ENCODE results near the gene PELI2.

PELI2 gene

DNA sequence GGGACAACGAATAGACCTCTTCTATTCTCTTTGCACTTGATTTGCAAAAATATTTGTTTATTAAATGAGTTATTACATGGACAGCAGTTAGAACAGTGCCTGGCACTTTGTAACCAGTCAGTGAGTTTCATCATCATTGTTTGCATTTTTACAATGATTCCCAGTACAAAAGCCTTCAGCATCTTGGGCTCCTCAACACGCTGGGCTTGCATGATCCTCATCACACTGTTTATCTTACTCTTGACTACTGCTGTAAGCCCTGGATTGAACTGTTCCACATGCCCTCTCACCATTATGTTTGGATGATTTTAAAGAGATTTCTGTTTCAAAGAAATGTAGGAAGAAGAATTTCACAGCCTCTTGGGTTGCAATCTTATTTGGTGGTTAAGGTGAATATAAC is 204.3 kb downstream of the PELI2 start:
- CTCF ChIA-PET, result interaction anchor here (0.9 to 1.8 kb wide), 3 partner anchors 10 to 18 kb away, joined by 3 to 5 read pairs (median 4); no protein-coding TSS in a partner anchor
- TF ChIP-seq, protein P1, sequence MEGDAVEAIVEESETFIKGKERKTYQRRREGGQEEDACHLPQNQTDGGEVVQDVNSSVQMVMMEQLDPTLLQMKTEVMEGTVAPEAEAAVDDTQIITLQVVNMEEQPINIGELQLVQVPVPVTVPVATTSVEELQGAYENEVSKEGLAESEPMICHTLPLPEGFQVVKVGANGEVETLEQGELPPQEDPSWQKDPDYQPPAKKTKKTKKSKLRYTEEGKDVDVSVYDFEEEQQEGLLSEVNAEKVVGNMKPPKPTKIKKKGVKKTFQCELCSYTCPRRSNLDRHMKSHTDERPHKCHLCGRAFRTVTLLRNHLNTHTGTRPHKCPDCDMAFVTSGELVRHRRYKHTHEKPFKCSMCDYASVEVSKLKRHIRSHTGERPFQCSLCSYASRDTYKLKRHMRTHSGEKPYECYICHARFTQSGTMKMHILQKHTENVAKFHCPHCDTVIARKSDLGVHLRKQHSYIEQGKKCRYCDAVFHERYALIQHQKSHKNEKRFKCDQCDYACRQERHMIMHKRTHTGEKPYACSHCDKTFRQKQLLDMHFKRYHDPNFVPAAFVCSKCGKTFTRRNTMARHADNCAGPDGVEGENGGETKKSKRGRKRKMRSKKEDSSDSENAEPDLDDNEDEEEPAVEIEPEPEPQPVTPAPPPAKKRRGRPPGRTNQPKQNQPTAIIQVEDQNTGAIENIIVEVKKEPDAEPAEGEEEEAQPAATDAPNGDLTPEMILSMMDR (IDR thresholded peaks at IDR 0.05; ENCODE audit: control extremely low read depth, extremely low read depth, low read depth, missing control alignments), result no peak
- POLR2A ChIA-PET, result no interaction called here
- no peak for DNase-seq (ENCODE audit: extremely low spot score)

DNA sequence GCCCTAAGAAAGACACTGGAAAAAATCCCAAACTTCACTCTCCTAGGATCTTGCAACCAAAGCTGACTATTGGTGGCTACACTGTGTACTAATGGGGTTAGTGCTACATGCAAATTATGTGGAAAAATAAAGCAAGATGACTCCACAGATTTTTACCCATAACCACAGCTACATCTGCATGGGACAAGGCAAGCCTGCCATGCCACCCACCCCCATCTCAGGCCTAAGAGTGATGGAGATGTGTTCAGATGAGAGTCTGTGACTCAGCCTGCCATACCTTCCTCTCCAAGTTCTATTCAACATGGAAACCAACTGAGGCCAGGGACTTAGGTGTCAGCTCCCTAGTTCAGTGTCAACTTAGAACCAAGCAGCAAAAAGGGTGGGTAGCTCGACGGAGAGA is 206.2 kb downstream of the PELI2 start:
- CTCF ChIA-PET, result interaction anchor here (1.4 kb wide), 1 partner anchor 16 kb away, joined by 5 read pairs; no protein-coding TSS in a partner anchor
- no peak for DNase-seq (ENCODE audit: extremely low spot score)
- POLR2A ChIA-PET, result no interaction called here
- TF ChIP-seq, protein P1 (IDR thresholded peaks at IDR 0.05; ENCODE audit: control extremely low read depth, extremely low read depth, low read depth, missing control alignments), result no peak

DNA sequence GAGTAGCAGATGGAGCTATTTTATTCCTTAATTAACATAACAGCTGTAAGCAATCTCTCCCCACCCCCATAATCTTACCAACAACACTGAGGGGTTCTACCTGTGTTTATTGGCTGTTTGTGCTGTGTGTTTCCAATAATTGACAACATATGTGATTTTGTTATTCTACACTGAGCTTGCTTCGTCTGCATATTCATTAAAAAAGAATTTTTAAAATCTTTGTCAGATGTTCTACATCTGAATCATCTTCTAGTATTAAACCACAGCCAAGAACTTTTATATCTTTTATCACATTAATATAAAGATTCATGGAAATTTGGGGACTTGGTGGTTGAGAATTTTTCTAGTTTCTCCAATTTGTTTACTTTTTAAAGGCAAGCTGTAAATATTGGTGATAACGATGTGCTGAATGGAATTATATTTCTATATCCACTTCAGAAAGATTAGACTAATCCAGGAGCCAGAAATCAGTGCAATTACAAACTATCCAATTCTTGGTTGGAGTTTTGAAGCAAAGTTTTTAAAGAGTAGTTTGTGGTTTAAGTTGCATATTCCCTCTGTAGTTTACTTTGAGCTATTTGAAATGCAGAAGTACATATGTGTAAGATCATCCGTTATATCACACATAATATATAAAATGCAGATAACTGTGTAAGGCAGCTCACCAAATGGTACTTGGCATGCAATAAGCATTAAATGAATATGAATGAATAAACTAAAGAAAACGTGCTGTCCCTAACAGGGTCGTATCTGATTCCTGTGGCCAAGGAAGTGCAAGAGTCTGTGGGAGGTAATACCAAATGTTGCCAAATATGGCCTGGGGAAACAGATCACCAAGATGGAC is 206.9 kb downstream of the PELI2 start:
- ChIA-PET POLR2A (no interaction called here), CTCF (interaction anchor here (1.1 to 1.4 kb wide), 3 partner anchors 15 to 56 kb away, joined by 3 to 5 read pairs (median 3); no protein-coding TSS in a partner anchor)
- DNase-seq (ENCODE audit: extremely low spot score), result no peak
- TF ChIP-seq, protein P1 (IDR thresholded peaks at IDR 0.05; ENCODE audit: control extremely low read depth, extremely low read depth, low read depth, missing control alignments), result no peak

DNA sequence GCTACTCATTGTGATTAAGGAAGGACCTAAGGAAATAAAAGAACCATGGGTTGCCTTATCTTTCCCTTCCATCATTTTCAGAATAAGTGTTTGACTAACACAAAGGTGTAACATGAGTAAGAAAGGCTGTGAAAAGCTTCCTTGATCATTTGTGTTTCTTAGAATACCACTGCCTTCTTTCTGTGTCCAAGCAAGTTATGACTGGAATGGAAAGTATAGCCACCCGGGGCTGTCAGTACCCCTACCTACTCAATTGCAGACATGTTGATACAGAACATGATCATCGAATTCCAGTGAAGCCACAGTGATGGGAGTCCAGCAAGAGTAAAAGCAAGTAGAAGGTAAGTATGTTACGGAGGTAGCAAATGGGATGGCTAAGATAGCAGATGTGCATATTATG is 209.8 kb downstream of the PELI2 start:
- DNase-seq (ENCODE audit: extremely low spot score), result no peak
- CTCF ChIA-PET, result no interaction called here

DNA sequence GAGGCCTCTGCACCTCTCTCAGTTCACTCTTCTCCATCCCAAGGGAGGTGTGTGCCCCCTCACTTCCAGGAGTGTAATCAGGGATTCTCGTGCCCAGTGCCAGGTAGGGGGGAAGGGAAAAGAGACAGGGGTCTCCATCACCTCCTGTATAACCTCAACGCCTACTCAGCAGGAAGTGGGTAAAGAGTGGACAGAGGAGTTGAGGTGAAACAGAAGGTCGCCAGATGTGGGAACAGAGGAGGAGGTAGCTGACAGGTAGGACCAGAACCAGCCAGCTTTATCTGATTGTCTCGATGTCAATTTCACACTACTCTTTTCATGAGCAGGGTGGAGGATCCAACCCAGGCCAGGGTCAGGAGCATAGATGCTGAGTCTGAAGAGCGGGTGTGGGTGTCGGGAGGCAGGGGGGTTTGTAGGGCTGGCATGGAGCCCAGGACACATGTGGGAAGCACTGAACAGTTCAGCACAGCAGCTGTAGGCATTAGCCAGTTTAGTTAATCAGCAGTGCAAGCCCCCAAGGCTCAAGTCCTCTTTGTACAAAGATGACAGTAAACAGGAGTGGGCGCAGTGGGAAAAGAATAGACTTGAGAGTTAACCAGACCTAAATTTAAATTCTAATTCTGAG is 213.5 kb downstream of the PELI2 start:
- POLR2A ChIA-PET, result no interaction called here
- no peak for DNase-seq (ENCODE audit: extremely low spot score)
- CTCF ChIA-PET, result no interaction called here
- TF ChIP-seq, protein P1 (IDR thresholded peaks at IDR 0.05; ENCODE audit: control extremely low read depth, extremely low read depth, low read depth, missing control alignments), result no peak

More for the DNA sequence above, 209.8 kb downstream of the PELI2 start:
- TF ChIP-seq, protein P1 (IDR thresholded peaks at IDR 0.05; ENCODE audit: control extremely low read depth, extremely low read depth, low read depth, missing control alignments), result no peak
- POLR2A ChIA-PET, result no interaction called here

DNA sequence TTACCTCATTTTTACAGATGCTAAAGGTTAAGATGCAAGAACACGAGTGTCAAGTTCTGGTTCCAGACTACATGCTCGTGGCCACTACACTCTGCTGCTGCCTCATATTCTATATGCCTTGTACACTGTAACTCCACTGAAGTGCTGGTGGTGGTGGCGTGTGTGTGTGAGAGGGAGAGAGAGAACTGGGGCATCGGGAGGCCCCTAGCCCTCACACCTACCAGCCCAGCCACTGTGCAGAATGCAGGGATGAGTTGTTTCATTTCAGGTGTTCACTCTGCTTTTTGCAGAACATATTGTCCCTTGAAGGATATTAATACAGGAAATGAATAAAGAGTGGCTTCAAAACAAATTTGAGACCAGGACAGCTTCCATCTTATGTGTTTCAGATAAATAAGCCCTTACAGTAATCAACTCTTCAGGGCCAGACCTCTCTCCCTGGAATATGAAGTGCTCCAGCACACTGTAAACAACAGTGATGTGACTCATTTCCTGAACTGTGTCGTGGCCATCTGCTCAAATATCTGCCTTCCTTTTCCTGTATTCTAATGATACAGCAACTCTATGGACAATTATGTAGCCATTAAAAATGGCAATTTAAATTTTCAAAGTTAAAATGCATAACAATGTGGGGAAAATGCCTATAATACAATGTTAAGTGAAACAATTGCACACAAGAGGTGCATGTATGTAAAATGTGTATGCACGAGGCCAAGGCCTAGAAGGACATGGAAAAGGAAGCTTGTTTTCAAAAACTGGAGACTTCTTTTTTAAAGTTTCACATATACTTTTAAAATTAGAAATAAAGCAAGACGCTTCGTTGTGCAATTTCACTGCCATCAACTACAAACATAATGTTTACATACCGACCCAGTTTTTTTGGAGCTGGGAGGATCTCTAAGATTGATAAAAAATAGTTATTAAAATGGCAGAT is 215.4 kb downstream of the PELI2 start:
- no peak for DNase-seq (ENCODE audit: extremely low spot score)
- TF ChIP-seq, protein P1 (IDR thresholded peaks at IDR 0.05; ENCODE audit: control extremely low read depth, extremely low read depth, low read depth, missing control alignments), result no peak
- CTCF ChIA-PET, result interaction anchor here (0.9 kb wide), 1 partner anchor 94 kb away, joined by 3 read pairs; no protein-coding TSS in a partner anchor
- POLR2A ChIA-PET, result no interaction called here

Data from GM10248 (cell line).